T-cell (primary cell): ENCODE data around the gene PLXNA2. TPM values are rescaled to one million over a fixed set of nuclear protein-coding genes. Genes with fewer than 3 reads are reported as not detected.

Source experiments
- ATAC-seq, 4 experiments: fragments of 200-7000 bp in 3 of 4; fragments of 150-1000 bp in 1 of 4; cut with Tn5 transposase; replicated peaks in 1 of 4; 1 replicate in 3 of 4; 2 replicates in 1 of 4; pipeline ENCODE4 v1.10.0; 2021; ENCODE audit warnings: moderate library complexity in 3 of 4, mild to moderate bottlenecking in 2 of 4, moderate number of reproducible peaks in 1 of 4
- CTCF ChIA-PET, 2 donors: fragments of 300-600 bp; sonication (Branson Sonifier 250); formaldehyde crosslinking; loops; one replicate each; lab custom pipeline; 2022; ENCODE audit warnings: antibody characterized with exemption in 2 of 2; lab: Charles Lee
- POLR2A ChIA-PET, 2 donors: fragments of 300-600 bp; sonication (Branson Sonifier 250); formaldehyde crosslinking; loops; one replicate each; lab custom pipeline; 2022; ENCODE audit warnings: antibody characterized with exemption in 2 of 2; lab: Charles Lee
- DNase-seq, 35 experiments: peaks; one replicate each; pipeline versions ENCODE4 v3.0.0 to v3.0.0-alpha.2; 2013 to 2023
- H3K27ac ChIP-seq: one replicate; pipeline ENCODE4 v1.5.1; 2013; ENCODE audit warnings: low read length
- H3K27me3 ChIP-seq, 2 experiments: replicated peaks in 1 of 2; 1 replicate in 1 of 2; 2 replicates in 1 of 2; pipeline versions ENCODE4 v1.6.1 to v1.7.0; 2013; ENCODE audit warnings: low read length in 1 of 2, mixed read lengths in 1 of 2; ENCODE audit not compliant: control insufficient read depth in 2 of 2, insufficient read depth in 2 of 2; ENCODE audit errors: extremely low read depth in 1 of 2
- H3K36me3 ChIP-seq, 2 donors: 1 replicate in 1 of 2; 2 replicates in 1 of 2; pipeline versions ENCODE4 v1.6.1 to v1.7.0; 2013; ENCODE audit warnings: low read length in 1 of 2; ENCODE audit not compliant: control insufficient read depth in 2 of 2, insufficient read depth in 1 of 2; ENCODE audit errors: extremely low read depth in 1 of 2
- H3K4me1 ChIP-seq, 2 experiments: 1 replicate in 1 of 2; 2 replicates in 1 of 2; pipeline versions ENCODE4 v1.6.1 to v1.7.0; 2013; ENCODE audit warnings: low read length in 2 of 2, mixed read lengths in 1 of 2; ENCODE audit not compliant: insufficient read depth in 2 of 2, control insufficient read depth in 1 of 2; ENCODE audit errors: extremely low read depth in 1 of 2
- H3K4me3 ChIP-seq, 2 donors: 1 replicate in 1 of 2; 2 replicates in 1 of 2; pipeline versions ENCODE4 v1.5.1 to v1.7.0; 2013; ENCODE audit warnings: mild to moderate bottlenecking in 2 of 2, low read length in 1 of 2, moderate library complexity in 1 of 2; ENCODE audit not compliant: control insufficient read depth in 1 of 2; ENCODE audit errors: extremely low read depth in 1 of 2
- H3K9me3 ChIP-seq: 2 replicates; pipeline ENCODE4 v1.7.0; 2013
- H3K27ac Mint-ChIP-seq, 2 donors: one replicate each; pipeline ENCODE4 v1.8.0; 2020 to 2021; ENCODE audit warnings: mild to moderate bottlenecking in 2 of 2, mixed read lengths in 2 of 2
- H3K27me3 Mint-ChIP-seq, 2 donors: one replicate each; pipeline ENCODE4 v1.8.0; 2021 to 2022; ENCODE audit warnings: mixed read lengths in 2 of 2
- H3K36me3 Mint-ChIP-seq: one replicate; pipeline ENCODE4 v1.8.0; 2021; ENCODE audit warnings: mixed read lengths
- H3K4me1 Mint-ChIP-seq, 3 donors: one replicate each; pipeline ENCODE4 v1.8.0; 2020 to 2022; ENCODE audit warnings: mixed read lengths in 3 of 3, mild to moderate bottlenecking in 1 of 3
- H3K4me3 Mint-ChIP-seq, 3 donors: one replicate each; pipeline ENCODE4 v1.8.0; 2020 to 2022; ENCODE audit warnings: mild to moderate bottlenecking in 3 of 3, mixed read lengths in 3 of 3, moderate library complexity in 3 of 3
- H3K9me3 Mint-ChIP-seq, 3 donors: one replicate each; pipeline ENCODE4 v1.8.0; 2020 to 2022; ENCODE audit warnings: mixed read lengths in 3 of 3
- WGBS: methylation state at CpG from one replicate; pipeline ENCODE4 v1.1.5; 2013; ENCODE audit warnings: missing lambda C conversion rate; ENCODE audit not compliant: insufficient coverage; 5-methylcytosine and 5-hydroxymethylcytosine counted together
- total RNA-seq, 35 experiments: library from RNA in 6 of 35; stranded (reverse) in 6 of 35; fragments of 120-200 nt in 1 of 35; gene quantifications; one replicate each; pipeline versions ENCODE4 v1.2.1 to v1.2.4 and lab custom pipeline; 2013 to 2026

PLXNA2 gene
- total RNA-seq, 5 donors from 2014 or later (not counting 1 experiment from before 2014, with no cell fraction given): 1.3 to 2.6 (median 2.2) TPM

DNA sequence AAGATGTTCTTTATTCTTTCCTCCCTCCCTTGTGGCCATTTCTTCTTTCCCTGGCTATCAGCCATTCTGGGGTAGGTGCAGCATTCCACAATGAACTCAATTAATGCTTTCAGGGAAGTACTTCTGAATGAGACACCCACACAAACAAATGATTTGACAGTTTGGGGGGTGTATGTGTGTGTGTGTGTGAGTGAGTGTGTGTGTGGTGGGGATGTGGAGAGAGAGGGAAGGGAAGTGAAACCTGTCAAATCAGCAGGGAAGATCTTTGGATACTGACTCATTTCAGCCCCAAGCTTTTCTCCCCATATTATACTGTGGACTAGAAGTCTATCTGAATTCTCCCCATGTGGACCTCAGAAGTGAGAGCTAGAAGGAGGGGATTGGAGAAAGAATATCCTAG, 178.3 kb downstream of the PLXNA2 start:
- ATAC-seq (no peak), DNase-seq (no peak)
- POLR2A ChIA-PET: no interaction called here
- Mint-ChIP-seq H3K27me3 (peaks cover 0 to 4% of the 10 kb centered on the region in 2 donors), H3K27ac (no peak overlapping the region), H3K4me1 (no peaks in the 10 kb centered on the region), H3K36me3 (no peaks in the 10 kb centered on the region), H3K4me3 (no peak overlapping the region), H3K9me3 (no peaks in the 10 kb centered on the region)
- no peaks in the 10 kb centered on the region for H3K4me1 ChIP-seq
- no peaks in the 10 kb centered on the region for H3K36me3 ChIP-seq
- no peaks in the 10 kb centered on the region for H3K9me3 ChIP-seq
- CTCF ChIA-PET: no interaction called here
- no peak overlapping the region for H3K27ac ChIP-seq
- no peak overlapping the region for H3K4me3 ChIP-seq
- peaks cover 0 to 15% of the 10 kb centered on the region in 2 experiments for H3K27me3 ChIP-seq

- H3K4me1 Mint-ChIP-seq: no peaks in the 10 kb centered on the region
- ChIA-PET POLR2A (no interaction called here), CTCF (no interaction called here)
- Histone ChIP-seq H3K27me3 (peaks cover 0 to 29% of the 10 kb centered on the region in 2 experiments), H3K36me3 (no peaks in the 10 kb centered on the region), H3K4me1 (no peaks in the 10 kb centered on the region), H3K9me3 (no peaks in the 10 kb centered on the region), H3K4me3 (no peak overlapping the region), H3K27ac (no peak overlapping the region)
- ATAC-seq: no peak
- H3K9me3 Mint-ChIP-seq: no peaks in the 10 kb centered on the region
- no peak overlapping the region for H3K27ac Mint-ChIP-seq
- WGBS: no CpG with 5 or more reads among the region's 3 CpGs
- no peak for DNase-seq
- H3K27me3 Mint-ChIP-seq: peaks cover 6 to 8% of the 10 kb centered on the region in 2 donors
- H3K36me3 Mint-ChIP-seq: no peaks in the 10 kb centered on the region
- H3K4me3 Mint-ChIP-seq: no peak overlapping the region
Measured at GRCh38 chr1:208061632-208062031, 182.6 kb downstream of the PLXNA2 start.

GRCh38 chr1:208061118-208061517, 183.1 kb downstream of the PLXNA2 start:
- Histone ChIP-seq H3K9me3 (no peaks in the 10 kb centered on the region), H3K4me1 (no peaks in the 10 kb centered on the region), H3K36me3 (no peaks in the 10 kb centered on the region), H3K27me3 (peaks cover 0 to 29% of the 10 kb centered on the region in 2 experiments), H3K4me3 (no peak overlapping the region), H3K27ac (no peak overlapping the region)
- H3K27ac Mint-ChIP-seq: no peak overlapping the region
- POLR2A ChIA-PET: no interaction called here
- H3K36me3 Mint-ChIP-seq: no peaks in the 10 kb centered on the region
- no peak overlapping the region for H3K4me3 Mint-ChIP-seq
- H3K4me1 Mint-ChIP-seq: no peaks in the 10 kb centered on the region
- no peaks in the 10 kb centered on the region for H3K9me3 Mint-ChIP-seq
- CTCF ChIA-PET: no interaction called here
- 58% methylated on average over 2 of the region's 4 CpGs for WGBS
- DNase-seq (no peak), ATAC-seq (no peak)
- peaks cover 6 to 8% of the 10 kb centered on the region in 2 donors for H3K27me3 Mint-ChIP-seq

DNA sequence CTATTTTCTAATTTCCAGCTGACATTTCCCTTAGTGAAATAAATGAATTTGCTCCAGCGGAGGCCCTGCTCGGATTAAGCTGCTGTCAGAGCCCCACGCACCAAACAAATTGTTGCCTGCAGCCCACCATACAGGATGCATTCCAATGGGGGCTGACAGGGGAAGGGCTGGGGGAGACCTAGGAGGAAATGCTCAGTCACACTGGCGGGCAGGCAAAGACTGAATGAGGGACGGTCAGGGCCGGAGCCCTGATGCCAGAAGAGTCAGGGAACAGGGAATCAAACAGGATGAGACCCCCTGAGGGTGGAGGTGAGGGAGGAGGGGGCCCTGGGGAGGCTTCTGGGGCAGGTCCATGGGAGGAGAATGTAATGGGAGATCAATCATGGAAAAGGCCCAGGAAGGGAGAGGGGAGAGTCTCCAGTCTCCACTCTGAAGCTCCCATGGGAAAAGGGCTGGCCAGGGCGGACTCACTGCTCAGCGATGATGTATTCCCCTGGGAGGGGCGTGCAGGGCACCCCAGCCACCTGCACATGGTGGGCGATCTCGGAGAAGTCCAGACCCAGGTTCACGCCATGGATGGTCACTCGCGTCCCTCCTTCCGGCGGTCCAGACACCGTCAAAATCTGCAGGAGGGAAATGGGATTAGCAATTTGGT, 183.8 kb downstream of the PLXNA2 start:
- CTCF ChIA-PET: interaction anchor here in 1 of 2 donors (0.6 kb wide), 1 partner anchor 1969 kb away, joined by 3 read pairs; no protein-coding TSS in a partner anchor
- Histone ChIP-seq H3K4me1 (no peaks in the 10 kb centered on the region), H3K27ac (no peak overlapping the region), H3K9me3 (no peaks in the 10 kb centered on the region), H3K4me3 (no peak overlapping the region), H3K36me3 (no peaks in the 10 kb centered on the region), H3K27me3 (peaks cover 0 to 29% of the 10 kb centered on the region in 2 experiments)
- Mint-ChIP-seq H3K27me3 (peaks cover 6 to 8% of the 10 kb centered on the region in 2 donors), H3K4me3 (no peak overlapping the region), H3K9me3 (no peaks in the 10 kb centered on the region), H3K4me1 (no peaks in the 10 kb centered on the region), H3K36me3 (no peaks in the 10 kb centered on the region), H3K27ac (no peak overlapping the region)
- WGBS: 74% methylated on average over 9 of the region's 17 CpGs
- no peak for ATAC-seq
- no peak for DNase-seq
- POLR2A ChIA-PET: no interaction called here

- Mint-ChIP-seq H3K36me3 (no peaks in the 10 kb centered on the region), H3K4me1 (no peaks in the 10 kb centered on the region), H3K27me3 (peaks cover 8 to 15% of the 10 kb centered on the region in 2 donors), H3K27ac (no peak overlapping the region), H3K4me3 (no peak overlapping the region), H3K9me3 (no peaks in the 10 kb centered on the region)
- Histone ChIP-seq H3K4me1 (no peaks in the 10 kb centered on the region), H3K27me3 (peaks cover 0 to 36% of the 10 kb centered on the region in 2 experiments), H3K9me3 (no peaks in the 10 kb centered on the region), H3K4me3 (no peak overlapping the region), H3K27ac (no peak overlapping the region), H3K36me3 (no peaks in the 10 kb centered on the region)
- ChIA-PET POLR2A (no interaction called here), CTCF (interaction anchor here in 1 of 2 donors (0.6 kb wide), 1 partner anchor 1968 kb away, joined by 3 read pairs; no protein-coding TSS in a partner anchor)
- DNase-seq: no peak
- no peak for ATAC-seq
- 60% methylated on average over 6 of the region's 6 CpGs for WGBS
Measured at GRCh38 chr1:208059409-208060001, 184.7 kb downstream of the PLXNA2 start.

GRCh38 chr1:208058756-208059155, 185.4 kb downstream of the PLXNA2 start:
- H3K27ac Mint-ChIP-seq: no peak overlapping the region
- DNase-seq: no peak
- H3K4me3 ChIP-seq: no peak overlapping the region
- no CpG with 5 or more reads among the region's 4 CpGs for WGBS
- no peaks in the 10 kb centered on the region for H3K36me3 Mint-ChIP-seq
- H3K4me3 Mint-ChIP-seq: no peak overlapping the region
- peaks cover 8 to 15% of the 10 kb centered on the region in 2 donors for H3K27me3 Mint-ChIP-seq
- H3K27ac ChIP-seq: no peak overlapping the region
- no peaks in the 10 kb centered on the region for H3K4me1 Mint-ChIP-seq
- H3K9me3 Mint-ChIP-seq: no peaks in the 10 kb centered on the region
- no peaks in the 10 kb centered on the region for H3K9me3 ChIP-seq
- peaks cover 0 to 39% of the 10 kb centered on the region in 2 experiments for H3K27me3 ChIP-seq
- POLR2A ChIA-PET: no interaction called here
- no peaks in the 10 kb centered on the region for H3K4me1 ChIP-seq
- H3K36me3 ChIP-seq: no peaks in the 10 kb centered on the region
- CTCF ChIA-PET: no interaction called here
- ATAC-seq: no peak
